ENCODE data around the gene SQOR. TPM values are rescaled to one million over a fixed set of nuclear protein-coding genes. Genes with fewer than 3 reads are reported as not detected.

The SQOR gene
- total RNA-seq, 1 experiment from 2014 or later = 17.6 TPM

DNA sequence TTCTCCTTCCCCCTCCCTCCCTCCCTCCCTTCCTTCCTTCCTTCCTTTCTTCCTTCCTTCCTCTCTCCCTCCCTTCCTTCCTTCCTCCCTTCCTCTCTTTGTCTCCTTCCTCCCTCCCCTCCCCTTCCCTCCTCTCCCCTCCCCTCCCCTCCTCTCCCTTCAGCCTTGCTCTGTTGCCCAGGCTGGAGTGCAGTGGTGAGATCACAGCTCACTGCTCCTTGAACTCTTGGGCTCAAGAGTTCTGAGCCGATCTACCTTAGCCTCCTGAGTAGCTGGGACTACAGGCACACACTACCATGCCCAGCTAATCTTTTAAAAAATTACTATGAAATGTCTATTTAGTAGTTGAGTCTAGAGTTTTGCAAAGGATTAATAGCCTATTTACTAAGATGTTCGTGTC, 32.2 kb downstream of the SQOR start:
- CTCF ChIA-PET = no interaction called here
- POLR2A ChIA-PET = no interaction called here

More for the DNA sequence above, 32.2 kb downstream of the SQOR start:
- Histone ChIP-seq H3K9me3 (ENCODE audit: control insufficient read depth in 1 of 2, insufficient read depth in 1 of 2, low read depth in 1 of 2, low read length in 2 of 2) (no peaks in the 10 kb centered on the region), H3K27ac (ENCODE audit: low read depth, low read length) (no peak overlapping the region), H3K4me3 (replicated peaks in 1 of 2; ENCODE audit: low read depth in 1 of 2, low read length in 2 of 2) (no peak overlapping the region), H3K4me2 (ENCODE audit: low read length) (no peak overlapping the region), H2AFZ (ENCODE audit: low read depth, low read length, poor library complexity, severe bottlenecking) (no peak overlapping the region), H3K9me2 (ENCODE audit: insufficient read depth) (no peaks in the 10 kb centered on the region), H3K36me3 (ENCODE audit: control insufficient read depth in 1 of 2, insufficient read depth in 2 of 2, low read length in 2 of 2) (no peaks in the 10 kb centered on the region), H3K9ac (ENCODE audit: low read length) (no peak overlapping the region), H3K27me3 (ENCODE audit: insufficient read depth, low read length) (no peaks in the 10 kb centered on the region), H3K4me1 (ENCODE audit: control insufficient read depth in 1 of 2, insufficient read depth in 2 of 2, low read length in 2 of 2) (no peaks in the 10 kb centered on the region), H3K79me2 (ENCODE audit: insufficient read depth, low read length) (no peaks in the 10 kb centered on the region), H4K20me1 (ENCODE audit: insufficient read depth) (no peaks in the 10 kb centered on the region)
- ATAC-seq (no peak), DNase-seq (ENCODE audit: low read depth, low spot score) (no peak)
- no TSS peak for BruUV-seq (replicated peaks)
- TF ChIP-seq SP1 (IDR thresholded peaks at IDR 0.05; ENCODE audit: low read depth) = no peak
- TF ChIP-seq POLR2AphosphoS5 (IDR thresholded peaks at IDR 0.05; ENCODE audit: low read depth, low read length) = no peak
- TF ChIP-seq ZFX (IDR thresholded peaks at IDR 0.05) = no peak
- no peak for TF ChIP-seq JUND (IDR thresholded peaks at IDR 0.05)
- TF ChIP-seq ZNF274 (IDR thresholded peaks at IDR 0.05; ENCODE audit: low read depth, low read length) = no peak
- TF ChIP-seq CEBPB (IDR thresholded peaks at IDR 0.05; ENCODE audit: low read depth) = no peak
- TF ChIP-seq ELF1 (IDR thresholded peaks at IDR 0.05; ENCODE audit: borderline replicate concordance, low read depth) = no peak
- TF ChIP-seq REST (IDR thresholded peaks at IDR 0.05; ENCODE audit: low read depth) = no peak
- TF ChIP-seq RAD21 (IDR thresholded peaks at IDR 0.05; ENCODE audit: low read depth) = no peak
- no peak for TF ChIP-seq TCF7L2 (IDR thresholded peaks at IDR 0.05; ENCODE audit: borderline replicate concordance, extremely low read depth, insufficient read depth, insufficient read length)
- TF ChIP-seq, protein P1, sequence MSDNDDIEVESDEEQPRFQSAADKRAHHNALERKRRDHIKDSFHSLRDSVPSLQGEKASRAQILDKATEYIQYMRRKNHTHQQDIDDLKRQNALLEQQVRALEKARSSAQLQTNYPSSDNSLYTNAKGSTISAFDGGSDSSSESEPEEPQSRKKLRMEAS (IDR thresholded peaks at IDR 0.05) = no peak
- TF ChIP-seq FOSL1 (IDR thresholded peaks at IDR 0.05; ENCODE audit: low read depth) = no peak
- TF ChIP-seq CTCF (IDR thresholded peaks at IDR 0.05 in 2 of 3, conservative IDR thresholded peaks at IDR 0.05 in 1 of 3; ENCODE audit: borderline replicate concordance in 1 of 3, insufficient read depth in 1 of 3, low read depth in 2 of 3, low read length in 2 of 3) = no peak
- TF ChIP-seq, protein P2, sequence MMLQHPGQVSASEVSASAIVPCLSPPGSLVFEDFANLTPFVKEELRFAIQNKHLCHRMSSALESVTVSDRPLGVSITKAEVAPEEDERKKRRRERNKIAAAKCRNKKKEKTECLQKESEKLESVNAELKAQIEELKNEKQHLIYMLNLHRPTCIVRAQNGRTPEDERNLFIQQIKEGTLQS (IDR thresholded peaks at IDR 0.05) = no peak
- TF ChIP-seq EZH2 (IDR thresholded peaks at IDR 0.05) = no peak
- TF ChIP-seq SIN3A (IDR thresholded peaks at IDR 0.05; ENCODE audit: low read depth) = no peak
- TF ChIP-seq POLR2A (IDR thresholded peaks at IDR 0.05; ENCODE audit: borderline replicate concordance, extremely low read depth, insufficient read depth, insufficient read length) = no peak
- TF ChIP-seq, protein P3, sequence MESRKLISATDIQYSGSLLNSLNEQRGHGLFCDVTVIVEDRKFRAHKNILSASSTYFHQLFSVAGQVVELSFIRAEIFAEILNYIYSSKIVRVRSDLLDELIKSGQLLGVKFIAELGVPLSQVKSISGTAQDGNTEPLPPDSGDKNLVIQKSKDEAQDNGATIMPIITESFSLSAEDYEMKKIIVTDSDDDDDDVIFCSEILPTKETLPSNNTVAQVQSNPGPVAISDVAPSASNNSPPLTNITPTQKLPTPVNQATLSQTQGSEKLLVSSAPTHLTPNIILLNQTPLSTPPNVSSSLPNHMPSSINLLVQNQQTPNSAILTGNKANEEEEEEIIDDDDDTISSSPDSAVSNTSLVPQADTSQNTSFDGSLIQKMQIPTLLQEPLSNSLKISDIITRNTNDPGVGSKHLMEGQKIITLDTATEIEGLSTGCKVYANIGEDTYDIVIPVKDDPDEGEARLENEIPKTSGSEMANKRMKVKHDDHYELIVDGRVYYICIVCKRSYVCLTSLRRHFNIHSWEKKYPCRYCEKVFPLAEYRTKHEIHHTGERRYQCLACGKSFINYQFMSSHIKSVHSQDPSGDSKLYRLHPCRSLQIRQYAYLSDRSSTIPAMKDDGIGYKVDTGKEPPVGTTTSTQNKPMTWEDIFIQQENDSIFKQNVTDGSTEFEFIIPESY (IDR thresholded peaks at IDR 0.05; ENCODE audit: extremely low read depth, insufficient replicate concordance, low read length) = no peak
- TF ChIP-seq YY1 (IDR thresholded peaks at IDR 0.05; ENCODE audit: extremely low read depth, insufficient replicate concordance, low read depth, low read length) = no peak
- intact Hi-C loops (cut with micrococcal nuclease) = no loop called here
- RAD21 ChIA-PET (ENCODE audit: low non-redundant PET in 1 of 2, low total read pairs in 2 of 2, uncharacterized antibody in 2 of 2, unreplicated experiment in 2 of 2) = no interaction called here
